NCI-H2107 treated with DMSO at 0.1 percent for 48 hours (cell line): ENCODE data around the gene NMD3.

Source experiments
- DNase-seq: peaks from one replicate; lab custom pipeline; 2025; ENCODE audit not compliant: unreplicated experiment; lab: John Stamatoyannopoulos, UW

NMD3 gene

DNA sequence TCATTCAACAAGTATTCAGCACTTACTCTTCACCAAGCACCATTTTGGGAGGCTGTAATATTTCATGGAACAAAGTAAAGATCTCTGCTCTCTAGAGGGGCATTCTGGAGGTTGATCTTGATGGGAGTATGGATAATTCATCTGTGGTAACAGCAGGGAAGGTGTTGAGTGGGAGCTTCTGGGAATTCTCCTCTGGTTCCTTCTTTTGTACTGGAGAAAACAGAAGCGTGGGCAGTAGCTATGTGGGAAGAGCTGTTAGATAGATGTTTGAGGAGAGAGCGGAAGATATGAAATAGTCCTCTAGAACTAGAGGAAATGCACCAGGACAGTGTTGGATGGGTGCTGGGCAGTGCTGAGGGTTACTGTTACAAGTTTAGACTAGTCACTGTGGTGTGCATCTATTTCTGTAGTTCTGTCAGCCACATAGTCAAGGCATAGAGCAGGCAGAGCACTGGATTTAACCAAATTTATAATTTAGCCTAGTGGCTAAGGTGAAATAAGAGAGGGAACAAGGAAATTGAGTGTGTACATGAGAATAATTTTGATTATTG is 9.6 kb downstream of the NMD3 start:
- DNase-seq = no peak

DNA sequence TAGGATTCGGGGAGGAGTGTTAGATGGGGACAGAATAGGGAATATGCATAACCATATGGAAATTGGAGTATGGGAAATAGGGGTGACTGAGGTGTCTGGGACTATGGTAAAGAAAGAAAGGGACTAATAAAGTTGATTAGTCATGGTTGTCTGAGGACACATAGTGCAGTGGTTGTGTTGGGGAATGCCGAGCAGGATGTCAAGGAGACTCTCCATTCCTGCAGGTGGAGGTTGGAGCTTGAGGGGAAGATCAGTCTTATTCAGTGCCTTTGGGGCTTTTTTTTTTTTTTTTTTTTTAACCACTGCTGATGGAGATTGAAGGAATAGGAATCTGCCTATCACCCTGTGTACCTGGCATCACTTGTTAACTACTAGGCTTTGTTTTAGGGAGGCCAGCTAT is 10.8 kb downstream of the NMD3 start:
- DNase-seq = no peak

DNA sequence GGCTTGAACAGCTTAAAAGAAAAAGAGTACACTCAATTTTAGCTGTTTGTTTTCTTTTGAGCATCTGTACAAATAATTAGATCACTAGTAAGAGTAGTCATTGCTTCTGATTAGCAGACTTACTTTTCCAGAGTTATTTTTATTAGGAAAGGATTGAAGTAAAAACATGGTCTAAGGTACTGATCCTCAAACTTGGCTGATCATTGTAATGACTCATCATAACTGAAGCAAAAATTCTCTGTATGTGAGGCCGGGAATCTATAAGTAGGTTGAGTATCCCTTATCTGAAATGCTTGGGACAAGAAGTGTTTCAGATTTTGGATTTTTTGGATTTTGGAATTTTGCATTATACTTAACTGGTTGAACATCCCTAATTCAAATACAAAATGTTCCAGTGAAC is 12.4 kb downstream of the NMD3 start:
- DNase-seq = no peak

DNA sequence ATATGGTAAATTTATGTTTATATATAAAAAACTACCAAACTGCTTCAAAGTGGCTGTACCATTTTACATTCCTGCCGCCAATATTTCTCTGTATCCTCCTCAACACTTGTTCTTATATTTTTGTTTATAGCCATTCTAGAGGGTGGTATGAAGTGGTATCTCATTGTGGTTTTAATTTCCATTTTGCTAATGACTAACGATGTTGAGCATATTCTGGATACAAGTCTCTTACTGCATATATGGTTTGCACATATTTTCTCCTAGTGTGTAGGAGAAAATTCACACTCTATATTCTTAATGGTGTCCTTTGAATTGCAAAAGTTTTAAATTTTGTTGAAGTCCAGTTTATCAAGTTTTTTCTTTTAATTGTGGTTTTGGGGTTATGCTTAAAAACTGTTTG is 15.1 kb downstream of the NMD3 start:
- DNase-seq = no peak

DNA sequence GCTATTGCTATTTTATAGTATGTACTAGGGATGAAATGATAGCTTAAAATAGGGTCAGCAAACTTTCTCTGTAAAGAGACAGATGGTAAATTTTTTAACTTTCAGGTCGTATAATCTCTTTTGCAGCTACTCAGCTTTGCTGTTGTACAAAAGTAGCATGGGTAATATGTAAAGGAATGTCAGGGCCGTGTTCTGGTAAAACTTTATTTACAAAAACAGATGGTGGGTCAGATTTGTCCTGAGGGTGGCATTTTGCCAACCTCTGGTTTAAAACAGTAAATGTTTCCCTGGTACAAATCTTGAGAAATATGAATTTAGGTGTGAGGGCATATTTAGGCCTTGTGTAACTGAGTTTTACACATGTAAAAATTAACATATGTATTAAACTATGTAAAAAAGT is 18.6 kb downstream of the NMD3 start:
- DNase-seq = no peak

DNA sequence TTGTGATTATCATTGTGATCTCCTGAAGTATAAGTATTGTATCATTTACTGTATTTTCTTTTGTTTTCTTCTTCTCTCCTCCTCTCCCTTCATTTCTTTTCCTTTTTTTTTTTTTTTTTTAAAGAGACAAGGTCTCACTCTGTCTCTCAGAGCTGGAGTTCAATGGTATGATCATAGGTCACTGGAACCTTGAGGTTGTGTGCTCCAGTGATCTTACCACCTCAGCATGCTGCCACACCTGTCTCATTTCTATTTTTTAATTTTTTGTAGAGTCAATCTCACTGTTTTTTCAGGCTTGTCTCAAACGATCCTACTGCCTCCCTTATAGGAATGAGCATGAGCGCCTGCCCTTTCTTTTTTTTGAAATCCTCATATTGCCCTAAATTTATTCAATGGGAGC is 23.4 kb downstream of the NMD3 start:
- DNase-seq = no peak

DNA sequence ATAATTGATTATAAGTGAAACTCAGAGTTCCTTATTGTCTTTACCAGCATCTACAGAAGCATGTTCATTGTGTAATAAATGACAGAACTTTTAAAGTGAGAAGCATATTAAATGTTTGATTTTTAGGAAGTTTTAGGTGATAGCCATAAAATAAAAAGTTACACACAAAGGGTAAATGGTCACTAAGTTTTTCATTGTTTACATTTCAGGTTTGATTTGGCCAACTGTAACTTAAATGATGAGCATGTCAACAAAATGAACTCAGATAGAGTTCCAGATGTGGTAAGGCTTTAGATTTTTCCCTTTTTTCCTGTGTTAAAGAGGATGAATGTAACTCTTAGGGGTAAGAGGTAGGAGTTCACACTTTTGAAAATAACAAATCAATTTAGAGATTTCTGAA is 25.9 kb downstream of the NMD3 start:
- no peak for DNase-seq

DNA sequence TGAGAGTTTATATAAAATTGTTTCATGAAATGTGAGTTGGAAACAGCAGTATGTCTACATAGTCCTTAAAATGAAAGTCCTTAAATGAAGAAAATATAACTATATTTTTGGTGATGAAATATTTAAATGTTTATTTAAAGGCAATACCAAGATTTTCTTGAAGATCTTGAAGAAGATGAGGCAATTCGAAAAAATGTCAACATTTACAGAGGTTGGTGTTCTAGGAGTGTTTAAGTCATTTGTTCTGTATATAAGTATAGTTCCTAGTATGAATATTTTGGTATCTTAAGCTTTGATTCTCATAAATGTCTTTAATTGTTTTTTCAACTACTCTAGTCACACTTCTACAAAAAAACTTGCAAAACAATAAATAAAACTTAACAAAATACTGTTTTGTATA is 29.0 kb downstream of the NMD3 start:
- no peak for DNase-seq

DNA sequence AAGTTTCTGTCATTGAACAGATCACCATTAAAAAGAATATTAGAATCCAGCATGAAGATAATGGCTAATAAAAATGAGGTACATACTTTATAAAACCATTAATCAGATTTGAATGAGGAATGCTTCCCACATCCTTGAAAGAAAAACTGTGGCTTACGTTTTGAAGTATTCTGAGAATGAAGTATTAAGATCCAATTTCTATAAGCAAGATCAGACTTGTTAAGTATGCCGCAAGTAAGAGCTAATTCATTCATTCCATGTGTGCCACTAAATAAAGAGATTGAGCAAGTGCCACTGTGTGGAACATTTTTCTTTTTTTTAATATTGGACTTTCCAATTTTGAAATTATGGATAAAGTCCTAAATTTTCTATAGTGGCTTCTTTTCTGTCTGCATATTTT is 30.6 kb downstream of the NMD3 start:
- no peak for DNase-seq

DNA sequence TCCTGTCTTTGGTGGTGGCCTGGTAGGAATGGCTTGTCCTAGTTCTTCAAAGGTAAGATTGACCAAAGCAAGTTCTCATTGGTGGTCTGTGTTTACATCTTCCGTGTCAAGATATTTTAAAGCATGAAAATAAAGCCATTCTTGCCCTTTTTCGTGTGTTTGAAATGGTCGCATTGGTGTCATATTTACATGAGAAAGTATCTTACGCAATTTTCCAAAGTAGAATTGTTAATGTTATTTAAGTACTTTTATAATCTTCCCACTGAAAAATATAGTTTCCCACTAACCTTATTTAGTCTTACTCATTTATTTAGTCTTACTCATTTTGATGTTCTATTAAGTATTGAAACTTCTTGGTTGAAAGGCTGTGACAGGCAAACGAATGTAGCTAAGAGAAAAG is 31.0 kb downstream of the NMD3 start:
- no peak for DNase-seq

DNA sequence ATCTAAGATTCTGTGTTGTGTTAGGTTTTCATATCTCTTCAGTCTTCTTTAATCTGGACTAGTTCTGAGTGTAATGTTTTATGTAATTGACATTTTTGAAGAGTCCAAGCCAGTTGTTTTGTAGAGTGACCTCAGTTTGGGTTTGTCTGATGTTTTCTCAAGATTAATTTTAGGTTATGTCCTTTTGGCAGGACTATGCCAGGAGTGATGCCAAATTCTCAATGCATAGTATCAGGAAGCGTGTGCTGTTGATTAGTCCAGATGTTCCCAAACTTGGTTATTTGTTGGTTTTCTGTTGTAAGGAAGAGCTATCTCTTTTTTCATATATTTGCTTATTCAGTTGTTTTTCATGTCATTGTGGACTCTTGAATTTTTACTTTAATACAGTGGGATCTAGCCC is 32.6 kb downstream of the NMD3 start:
- no peak for DNase-seq

DNA sequence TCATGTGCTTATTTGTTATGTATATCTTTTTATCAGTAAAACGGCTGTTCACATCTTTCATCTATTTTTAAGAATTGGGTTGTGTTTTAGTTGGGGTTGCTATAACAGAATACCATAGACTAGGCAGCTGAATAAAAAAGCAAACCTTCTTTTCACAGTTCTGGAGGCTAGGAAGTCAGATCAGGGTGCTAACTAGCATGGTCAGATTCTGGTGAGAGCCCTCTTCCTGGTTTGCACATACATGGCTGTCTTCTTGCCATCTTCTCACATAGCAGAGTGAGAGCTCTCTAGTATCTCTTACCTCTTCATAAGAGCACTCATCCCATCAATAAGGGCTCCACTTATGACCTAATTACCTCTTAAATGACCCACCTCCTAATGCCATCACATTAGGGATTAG is 33.8 kb downstream of the NMD3 start:
- DNase-seq = no peak

DNA sequence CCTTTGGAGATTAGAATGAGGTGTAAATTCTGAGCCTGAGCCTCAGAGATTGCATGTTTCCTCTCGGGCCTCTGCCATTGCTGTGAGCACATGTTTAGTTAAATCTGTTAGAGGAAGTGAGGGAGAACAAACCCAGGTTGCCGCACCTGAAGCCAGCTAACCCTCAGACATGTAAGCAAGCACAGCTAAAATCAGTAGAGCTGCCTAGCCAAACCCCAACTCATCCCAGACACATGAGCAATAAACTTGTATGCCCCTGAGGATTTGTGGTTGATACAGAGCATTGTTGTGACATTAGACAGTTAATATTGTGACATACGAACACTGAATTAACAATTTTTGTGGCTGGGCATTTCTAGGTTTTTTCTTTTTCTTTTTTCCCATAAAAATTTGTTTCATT is 41.9 kb downstream of the NMD3 start:
- DNase-seq = no peak

DNA sequence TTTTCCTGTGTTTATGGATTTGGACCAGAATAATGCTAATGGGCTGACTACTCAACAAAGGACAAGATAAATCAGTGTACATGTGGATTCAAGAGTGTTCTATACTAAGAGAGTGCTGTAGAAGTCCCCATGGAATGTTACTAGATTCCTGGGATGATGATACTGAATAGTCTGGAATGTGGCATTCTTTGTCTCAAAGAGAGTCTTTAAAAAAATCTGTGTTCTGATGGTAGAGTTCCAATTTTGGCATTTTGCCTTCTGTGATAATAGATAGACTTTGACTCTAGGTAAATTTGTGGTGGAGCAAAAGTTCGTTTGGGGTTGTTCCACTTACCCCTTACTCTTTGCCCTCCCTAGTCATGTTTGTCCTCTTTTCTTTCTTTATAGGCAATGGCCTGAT is 43.7 kb downstream of the NMD3 start:
- no peak for DNase-seq

DNA sequence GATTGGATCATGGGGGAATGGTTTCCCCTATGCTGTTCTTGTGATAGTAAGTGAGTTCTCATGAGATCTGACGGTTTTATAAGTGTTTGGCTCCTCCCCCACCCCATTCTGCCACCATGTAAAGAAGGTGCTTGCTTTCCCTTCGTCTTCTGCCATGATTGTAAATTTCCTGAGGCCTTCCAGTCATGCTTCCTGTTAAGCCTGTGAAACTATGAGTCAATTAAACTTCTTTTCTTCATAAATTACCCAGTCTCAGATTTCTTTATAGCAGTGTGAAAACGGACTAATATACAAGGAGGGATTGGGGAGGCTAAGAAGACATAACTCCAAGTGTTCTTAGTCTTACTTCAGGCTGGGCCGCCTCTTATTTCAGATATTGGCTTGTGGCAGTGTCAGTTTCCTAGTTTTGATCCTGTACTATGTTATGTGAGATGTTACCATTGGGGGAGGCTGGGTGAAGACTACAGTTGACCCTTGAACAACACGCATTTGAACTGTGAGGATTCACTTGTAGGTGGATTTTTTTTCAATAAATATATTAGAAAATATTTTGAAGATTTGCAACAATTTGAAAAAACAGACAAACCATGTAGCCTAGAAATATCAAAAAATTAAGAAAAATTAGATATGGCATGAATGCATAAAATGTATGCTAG is 44.9 kb downstream of the NMD3 start:
- DNase-seq = no peak

DNA sequence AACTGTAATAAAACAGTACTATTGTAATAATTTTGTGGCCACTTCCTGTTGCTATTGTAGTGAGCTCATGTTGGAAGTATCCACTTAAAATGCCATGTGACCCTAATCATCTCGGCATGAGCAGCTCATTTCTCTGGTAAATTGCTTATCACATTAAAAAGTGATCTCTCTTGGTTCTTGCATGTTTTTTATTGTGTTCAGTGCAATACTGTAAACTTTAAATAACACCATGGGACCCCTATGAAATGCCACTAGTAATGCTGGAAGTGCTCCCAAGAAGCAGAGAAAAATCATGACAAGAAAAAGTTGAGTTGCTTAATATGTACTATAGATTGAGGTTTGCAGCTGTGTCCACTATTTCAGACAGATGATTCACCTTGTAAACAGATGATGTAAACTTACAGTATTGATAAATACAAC is 45.6 kb downstream of the NMD3 start:
- peak; percentile 33 for DNase-seq

DNA sequence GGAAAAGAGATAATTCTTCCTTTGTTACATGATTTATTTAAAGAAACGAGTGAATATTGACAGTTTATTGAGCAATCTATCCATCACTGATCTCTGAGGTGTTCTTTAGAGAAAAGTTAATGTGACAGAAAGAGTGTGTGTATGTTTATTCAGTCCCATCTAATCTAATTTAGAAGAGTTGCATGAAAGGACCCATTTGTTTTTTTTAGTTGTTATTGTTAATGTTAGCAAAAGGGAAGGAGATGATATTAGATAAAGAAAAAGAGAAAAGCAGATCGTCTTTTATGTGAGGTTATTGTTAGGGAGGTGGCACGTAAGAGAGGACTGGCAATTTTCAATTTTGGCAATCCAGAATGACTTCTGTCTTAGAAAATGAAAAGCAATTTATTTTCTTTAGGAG is 46.5 kb downstream of the NMD3 start:
- DNase-seq = no peak

DNA sequence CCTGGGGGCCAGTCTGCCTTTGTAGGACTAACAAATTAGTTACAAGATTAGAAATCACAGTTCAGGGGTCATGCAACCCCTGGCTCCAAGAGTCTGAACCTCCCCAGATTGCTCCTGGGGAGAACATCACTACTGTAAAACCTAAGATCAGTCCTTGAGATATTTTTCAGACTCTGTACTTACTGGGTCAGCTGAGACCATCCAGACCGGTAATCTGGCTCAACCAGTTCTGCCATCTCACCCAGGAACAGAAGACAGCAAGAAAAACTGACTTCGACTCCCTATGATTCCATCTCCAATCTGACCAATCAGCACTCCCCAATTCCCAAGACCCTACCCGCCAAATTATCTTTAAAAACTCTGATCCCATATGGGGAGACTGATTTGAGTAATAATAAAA is 47.5 kb downstream of the NMD3 start:
- no peak for DNase-seq

DNA sequence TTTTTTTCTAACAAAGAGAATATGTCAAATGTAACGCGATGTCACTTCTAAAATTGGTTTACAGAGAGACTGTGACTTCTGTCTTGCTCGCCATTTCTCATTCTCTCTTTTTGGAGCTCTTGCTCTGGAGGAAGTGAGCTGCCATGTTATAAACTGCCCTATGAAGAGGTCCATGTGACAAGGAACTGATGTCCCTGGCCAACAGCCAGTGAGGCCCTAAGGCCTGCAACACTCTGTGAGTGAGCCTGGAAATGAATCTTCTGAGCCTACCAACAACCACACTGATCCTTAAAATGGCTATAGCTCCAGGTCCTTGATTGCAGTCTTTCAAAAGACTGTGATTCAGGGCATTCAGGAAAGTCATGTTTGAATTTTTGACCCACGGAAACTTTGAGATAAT is 49.9 kb downstream of the NMD3 start:
- no peak for DNase-seq

DNA sequence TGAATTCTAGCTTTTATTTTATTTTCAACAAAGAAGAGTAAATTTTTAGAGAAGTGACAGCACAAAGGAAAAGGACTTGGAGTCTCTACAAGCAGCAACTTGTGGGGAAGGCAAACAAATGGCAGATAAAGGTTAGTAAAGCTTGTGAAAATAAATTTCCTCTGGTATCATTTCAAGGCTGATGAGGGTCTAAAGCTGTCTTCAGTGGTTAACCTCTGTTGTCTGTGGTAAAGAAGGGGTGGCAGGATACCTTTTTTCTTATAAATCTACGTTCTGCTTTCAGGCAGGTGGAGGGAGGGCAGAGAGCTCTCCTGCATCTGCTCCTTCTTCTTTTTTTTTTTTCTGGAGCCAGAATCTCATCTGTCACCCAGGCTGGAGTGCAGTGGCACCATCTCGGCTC is 50.5 kb downstream of the NMD3 start:
- no peak for DNase-seq

DNA sequence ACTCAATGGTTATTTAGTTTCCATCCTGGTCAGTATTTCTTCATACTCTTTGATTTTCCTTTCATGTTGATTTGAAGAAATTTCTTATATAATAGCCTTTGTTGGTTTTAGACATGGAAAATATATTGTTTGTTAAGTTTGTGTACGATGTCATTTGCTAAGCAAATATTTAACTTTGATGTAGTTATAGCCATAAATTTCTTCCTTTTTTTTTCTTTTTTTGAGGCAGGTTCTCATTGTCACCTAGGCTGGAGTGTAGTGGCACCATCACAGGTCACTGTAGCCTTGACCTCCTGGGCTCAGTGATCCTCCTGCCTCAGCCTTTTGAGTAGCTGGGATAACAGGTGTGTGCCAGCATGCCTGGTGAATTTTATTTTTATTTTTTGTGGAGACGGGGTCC is 51.4 kb downstream of the NMD3 start:
- no peak for DNase-seq

DNA sequence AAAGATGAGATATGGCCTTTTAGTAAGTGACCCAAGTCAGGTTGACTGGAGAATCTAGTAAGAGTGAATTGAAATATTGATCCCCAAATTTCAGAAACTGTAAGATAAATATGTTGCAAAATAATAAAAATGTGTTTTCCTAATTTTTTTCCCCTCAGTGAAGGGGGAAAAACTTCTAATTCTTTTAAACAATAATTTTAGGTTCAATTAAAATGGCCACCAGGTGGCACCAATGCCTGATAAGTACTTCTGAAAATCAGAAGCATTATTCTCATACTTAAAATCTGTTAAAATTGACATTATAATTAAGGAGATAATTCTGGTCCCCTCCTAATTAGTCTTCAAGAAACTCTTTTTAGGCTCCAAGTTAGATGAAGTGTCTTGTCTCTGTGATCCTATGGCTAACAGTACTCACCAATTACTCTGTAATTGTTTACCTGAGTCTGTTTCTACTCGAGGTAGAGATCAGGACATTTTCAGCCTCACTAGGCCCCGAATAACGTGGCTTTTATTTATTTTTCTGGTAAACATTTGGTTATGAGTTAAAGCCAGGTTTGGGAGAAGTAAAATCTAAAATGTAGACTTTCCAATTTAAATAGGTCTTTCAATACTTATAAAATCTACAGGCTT is 52.6 kb downstream of the NMD3 start:
- DNase-seq = peak; percentile 70

DNA sequence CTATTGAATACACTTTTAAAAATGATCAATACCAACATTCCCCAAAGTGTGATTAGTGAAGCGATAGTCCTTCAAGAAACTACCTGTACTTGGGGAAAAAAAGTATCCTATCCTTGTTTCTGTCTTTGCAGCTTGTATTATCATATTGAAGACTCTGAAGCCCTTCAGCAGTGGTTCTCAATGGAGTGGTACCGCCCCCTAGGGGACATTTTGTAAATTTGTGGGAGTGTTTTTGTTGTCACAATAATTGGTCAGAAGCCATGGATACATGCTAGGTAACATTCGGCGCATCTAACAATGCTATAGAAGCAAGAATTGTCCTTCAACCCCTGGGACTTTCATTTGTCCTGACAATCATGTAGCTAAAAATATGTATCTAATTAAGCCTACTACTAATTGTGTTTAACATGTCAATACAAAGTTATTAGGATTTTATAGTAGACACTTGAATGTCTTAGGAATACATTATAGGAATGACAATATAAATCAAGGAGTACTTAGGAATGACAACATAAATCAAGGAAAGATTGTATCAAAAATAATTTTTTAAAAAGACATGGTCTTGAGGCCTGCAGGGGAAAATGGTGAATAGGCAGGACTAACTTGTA is 53.7 kb downstream of the NMD3 start:
- DNase-seq = peak; percentile 86
